Neural cell (in vitro differentiated cells): ENCODE results near the gene OTOF. TPM values are rescaled to one million over a fixed set of nuclear protein-coding genes. Genes with fewer than 3 reads are reported as not detected.

Experiments
- H2AFZ ChIP-seq: fragments of 200-600, 300-800 bp; sonication (generic), shearing (Covaris generic); 2 replicates; pipeline ENCODE4 v1.6.0; 2014; ENCODE audit warnings: low read depth, mild to moderate bottlenecking, antibody characterized with exemption, low read length, moderate library complexity
- H3F3A ChIP-seq: fragments of 200-600 bp; shearing (Covaris generic); 2 replicates; pipeline ENCODE4 v1.6.1; 2016; ENCODE audit warnings: mild to moderate bottlenecking, moderate library complexity, mixed read lengths, antibody characterized with exemption, low read length; ENCODE audit not compliant: insufficient read depth, poor library complexity, severe bottlenecking
- H3K27ac ChIP-seq: fragments of 200-600, 300-800 bp; sonication (generic), shearing (Covaris generic); 2 replicates; pipeline ENCODE4 v1.5.1; 2014; ENCODE audit warnings: mild to moderate bottlenecking, low read length, moderate library complexity
- H3K27me3 ChIP-seq: fragments of 300-800, 200-600 bp; sonication (generic), shearing (Covaris generic); 2 replicates; pipeline ENCODE4 v1.6.0; 2014; ENCODE audit warnings: mild to moderate bottlenecking, low read depth, low read length, moderate library complexity; ENCODE audit not compliant: insufficient read depth
- H3K36me3 ChIP-seq: fragments of 300-800, 200-600 bp; sonication (generic), shearing (Covaris generic); 2 replicates; pipeline ENCODE4 v1.5.1; 2014; ENCODE audit warnings: mild to moderate bottlenecking, antibody characterized with exemption, low read length, moderate library complexity; ENCODE audit not compliant: insufficient read depth
- H3K4me2 ChIP-seq: fragments of 300-800, 200-600 bp; sonication (generic), shearing (Covaris generic); 2 replicates; pipeline ENCODE4 v1.6.0; 2014; ENCODE audit warnings: mild to moderate bottlenecking, low read length
- H3K4me3 ChIP-seq: fragments of 300-800, 200-600 bp; sonication (generic), shearing (Covaris generic); 2 replicates; pipeline ENCODE4 v1.5.1; 2014; ENCODE audit warnings: mild to moderate bottlenecking, low read length, moderate library complexity
- H3K79me2 ChIP-seq: fragments of 200-600 bp; shearing (Covaris generic); replicated peaks from 2 replicates; pipeline ENCODE4 v1.6.0; 2014; ENCODE audit warnings: mild to moderate bottlenecking, low read length, moderate library complexity; ENCODE audit not compliant: insufficient read depth
- H3K9ac ChIP-seq: fragments of 300-800, 200-600 bp; sonication (generic), shearing (Covaris generic); 2 replicates; pipeline ENCODE4 v1.6.1; 2016; ENCODE audit warnings: mild to moderate bottlenecking, low read length, mixed read lengths
- H3K9me2 ChIP-seq: fragments of 200-600 bp; shearing (Covaris generic); 2 replicates; pipeline ENCODE4 v1.6.1; 2016; ENCODE audit warnings: mild to moderate bottlenecking, low read length, mixed read lengths; ENCODE audit not compliant: insufficient read depth
- H3K9me3 ChIP-seq: fragments of 200-600, 300-800 bp; sonication (generic), shearing (Covaris generic); 2 replicates; pipeline ENCODE4 v1.6.1; 2016; ENCODE audit warnings: mild to moderate bottlenecking, mixed run types, low read length, moderate library complexity, mixed read lengths
- H4K20me1 ChIP-seq: fragments of 200-600 bp; shearing (Covaris generic); 2 replicates; pipeline ENCODE4 v1.6.1; 2016; ENCODE audit warnings: mild to moderate bottlenecking, mixed run types; ENCODE audit not compliant: insufficient read depth
- EP300 ChIP-seq: fragments of 450-650 bp; conservative IDR thresholded peaks from 2 replicates; pipeline ENCODE4 v1.6.1; 2014; ENCODE audit warnings: antibody characterized with exemption, mild to moderate bottlenecking, moderate library complexity; ENCODE audit not compliant: poor library complexity, severe bottlenecking
- EZH2 ChIP-seq: fragments of 200-600, 300-800 bp; shearing (Covaris generic), sonication (generic); IDR thresholded peaks from 2 replicates; pipeline ENCODE4 v1.6.1; 2014; ENCODE audit warnings: antibody characterized with exemption, low read length, borderline replicate concordance, mild to moderate bottlenecking; ENCODE audit not compliant: insufficient read depth, poor library complexity, severe bottlenecking
- MXI1 ChIP-seq: fragments of 450-650 bp; conservative IDR thresholded peaks from 2 replicates; pipeline ENCODE4 v1.6.1; 2014; ENCODE audit warnings: antibody characterized with exemption, mild to moderate bottlenecking; ENCODE audit not compliant: poor library complexity, severe bottlenecking
- POLR2AphosphoS5 ChIP-seq: IDR thresholded peaks from 2 replicates; pipeline ENCODE4 v1.6.1; 2012
- RAD21 ChIP-seq: fragments of 450-650 bp; conservative IDR thresholded peaks from 2 replicates; pipeline ENCODE4 v1.6.1; 2014; ENCODE audit warnings: antibody characterized with exemption, mild to moderate bottlenecking, moderate library complexity
- SMC3 ChIP-seq: fragments of 450-650 bp; conservative IDR thresholded peaks from 2 replicates; pipeline ENCODE4 v1.6.1; 2014; ENCODE audit warnings: antibody characterized with exemption, mild to moderate bottlenecking, moderate library complexity; ENCODE audit not compliant: poor library complexity
- TAF1 ChIP-seq: IDR thresholded peaks from 2 replicates; pipeline ENCODE4 v1.6.1; 2012; ENCODE audit warnings: low read depth
- polyA plus RNA-seq: library from polyadenylated mRNA; depleted of rRNA; stranded (reverse); fragments of >200 nt; gene quantifications from 2 replicates; pipeline ENCODE4 v1.2.3, GENCODE V29; 2014
- TF ChIP-seq, protein P1 (sequence below): IDR thresholded peaks from 2 replicates; pipeline ENCODE4 v1.6.1; 2012; ENCODE audit warnings: borderline replicate concordance
- TF ChIP-seq, protein P2 (sequence below): fragments of 450-650 bp; IDR thresholded peaks from 2 replicates; pipeline ENCODE4 v1.5.1; 2014; ENCODE audit warnings: antibody characterized with exemption, mild to moderate bottlenecking, moderate library complexity; ENCODE audit not compliant: poor library complexity, severe bottlenecking

OTOF gene
- polyA plus RNA-seq, 1 donor from 2014 or later, result not detected

DNA sequence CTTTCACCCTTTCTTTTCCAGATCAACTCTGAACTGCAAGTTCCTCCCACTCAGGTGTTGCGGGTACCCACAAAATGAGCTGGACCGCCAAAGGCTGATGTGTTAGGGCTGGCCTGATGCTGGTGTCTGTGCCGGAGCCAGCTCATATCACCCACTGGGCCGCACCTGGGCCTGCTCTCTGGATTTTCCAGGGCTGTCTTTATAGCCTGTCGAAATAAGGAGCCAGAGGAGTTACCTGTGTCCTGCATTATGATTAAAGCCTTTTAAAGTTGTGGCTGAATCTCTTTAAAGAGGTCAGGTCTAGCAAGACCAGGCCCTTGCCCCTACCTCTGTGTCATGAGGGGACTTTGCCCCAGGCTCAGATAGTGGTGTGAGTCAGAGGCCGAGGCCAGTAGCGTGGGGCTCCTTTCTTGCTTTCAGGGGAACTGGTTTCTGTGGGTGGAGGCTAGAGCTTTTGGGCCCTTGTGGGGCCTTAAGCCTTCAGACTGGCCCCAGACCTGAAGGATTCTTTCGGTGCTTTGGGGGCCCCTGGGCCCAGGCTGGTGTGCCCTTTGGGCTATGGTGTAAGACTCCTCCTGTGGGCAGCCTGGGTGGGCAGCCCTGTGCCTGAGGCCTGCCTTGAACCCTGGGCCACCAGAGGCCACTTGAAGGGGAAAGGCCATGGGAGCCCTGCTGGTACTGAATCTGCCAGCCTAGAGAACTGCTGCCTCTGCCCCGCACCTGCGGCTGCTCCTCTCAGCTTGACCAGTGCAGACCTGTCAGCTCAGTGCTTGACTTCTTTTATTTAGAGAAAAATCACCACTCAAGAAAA lies 21.3 kb downstream of the OTOF start:
- Histone ChIP-seq H3K36me3 (no peaks in the 10 kb centered on the region), H4K20me1 (no peaks in the 10 kb centered on the region), H2AFZ (no peak overlapping the region), H3F3A (no peaks in the 10 kb centered on the region), H3K27ac (no peak overlapping the region), H3K4me3 (no peak overlapping the region), H3K4me2 (no peak overlapping the region), H3K9ac (no peak overlapping the region), H3K79me2 (no peaks in the 10 kb centered on the region), H3K9me2 (no peaks in the 10 kb centered on the region), H3K27me3 (no peaks in the 10 kb centered on the region), H3K9me3 (no peaks in the 10 kb centered on the region)
- no peak for TF ChIP-seq RAD21
- TF ChIP-seq EZH2, result no peak
- no peak for TF ChIP-seq SMC3
- TF ChIP-seq POLR2AphosphoS5, result no peak
- TF ChIP-seq, protein P1, sequence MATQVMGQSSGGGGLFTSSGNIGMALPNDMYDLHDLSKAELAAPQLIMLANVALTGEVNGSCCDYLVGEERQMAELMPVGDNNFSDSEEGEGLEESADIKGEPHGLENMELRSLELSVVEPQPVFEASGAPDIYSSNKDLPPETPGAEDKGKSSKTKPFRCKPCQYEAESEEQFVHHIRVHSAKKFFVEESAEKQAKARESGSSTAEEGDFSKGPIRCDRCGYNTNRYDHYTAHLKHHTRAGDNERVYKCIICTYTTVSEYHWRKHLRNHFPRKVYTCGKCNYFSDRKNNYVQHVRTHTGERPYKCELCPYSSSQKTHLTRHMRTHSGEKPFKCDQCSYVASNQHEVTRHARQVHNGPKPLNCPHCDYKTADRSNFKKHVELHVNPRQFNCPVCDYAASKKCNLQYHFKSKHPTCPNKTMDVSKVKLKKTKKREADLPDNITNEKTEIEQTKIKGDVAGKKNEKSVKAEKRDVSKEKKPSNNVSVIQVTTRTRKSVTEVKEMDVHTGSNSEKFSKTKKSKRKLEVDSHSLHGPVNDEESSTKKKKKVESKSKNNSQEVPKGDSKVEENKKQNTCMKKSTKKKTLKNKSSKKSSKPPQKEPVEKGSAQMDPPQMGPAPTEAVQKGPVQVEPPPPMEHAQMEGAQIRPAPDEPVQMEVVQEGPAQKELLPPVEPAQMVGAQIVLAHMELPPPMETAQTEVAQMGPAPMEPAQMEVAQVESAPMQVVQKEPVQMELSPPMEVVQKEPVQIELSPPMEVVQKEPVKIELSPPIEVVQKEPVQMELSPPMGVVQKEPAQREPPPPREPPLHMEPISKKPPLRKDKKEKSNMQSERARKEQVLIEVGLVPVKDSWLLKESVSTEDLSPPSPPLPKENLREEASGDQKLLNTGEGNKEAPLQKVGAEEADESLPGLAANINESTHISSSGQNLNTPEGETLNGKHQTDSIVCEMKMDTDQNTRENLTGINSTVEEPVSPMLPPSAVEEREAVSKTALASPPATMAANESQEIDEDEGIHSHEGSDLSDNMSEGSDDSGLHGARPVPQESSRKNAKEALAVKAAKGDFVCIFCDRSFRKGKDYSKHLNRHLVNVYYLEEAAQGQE, result no peak
- TF ChIP-seq, protein P2, sequence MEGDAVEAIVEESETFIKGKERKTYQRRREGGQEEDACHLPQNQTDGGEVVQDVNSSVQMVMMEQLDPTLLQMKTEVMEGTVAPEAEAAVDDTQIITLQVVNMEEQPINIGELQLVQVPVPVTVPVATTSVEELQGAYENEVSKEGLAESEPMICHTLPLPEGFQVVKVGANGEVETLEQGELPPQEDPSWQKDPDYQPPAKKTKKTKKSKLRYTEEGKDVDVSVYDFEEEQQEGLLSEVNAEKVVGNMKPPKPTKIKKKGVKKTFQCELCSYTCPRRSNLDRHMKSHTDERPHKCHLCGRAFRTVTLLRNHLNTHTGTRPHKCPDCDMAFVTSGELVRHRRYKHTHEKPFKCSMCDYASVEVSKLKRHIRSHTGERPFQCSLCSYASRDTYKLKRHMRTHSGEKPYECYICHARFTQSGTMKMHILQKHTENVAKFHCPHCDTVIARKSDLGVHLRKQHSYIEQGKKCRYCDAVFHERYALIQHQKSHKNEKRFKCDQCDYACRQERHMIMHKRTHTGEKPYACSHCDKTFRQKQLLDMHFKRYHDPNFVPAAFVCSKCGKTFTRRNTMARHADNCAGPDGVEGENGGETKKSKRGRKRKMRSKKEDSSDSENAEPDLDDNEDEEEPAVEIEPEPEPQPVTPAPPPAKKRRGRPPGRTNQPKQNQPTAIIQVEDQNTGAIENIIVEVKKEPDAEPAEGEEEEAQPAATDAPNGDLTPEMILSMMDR, result no peak
- TF ChIP-seq TAF1, result no peak

GRCh38 chr2:26455670-26456439 lies 22.1 kb downstream of the OTOF start:
- Histone ChIP-seq H3K4me3 (no peak overlapping the region), H3K36me3 (no peaks in the 10 kb centered on the region), H3K4me2 (no peak overlapping the region), H2AFZ (no peak overlapping the region), H3F3A (no peaks in the 10 kb centered on the region), H3K9me2 (no peaks in the 10 kb centered on the region), H4K20me1 (no peaks in the 10 kb centered on the region), H3K27ac (no peak overlapping the region), H3K79me2 (no peaks in the 10 kb centered on the region), H3K27me3 (no peaks in the 10 kb centered on the region), H3K9me3 (no peaks in the 10 kb centered on the region), H3K9ac (no peak overlapping the region)
- no peak for TF ChIP-seq RAD21
- TF ChIP-seq POLR2AphosphoS5, result no peak
- TF ChIP-seq TAF1, result no peak
- no peak for TF ChIP-seq MXI1
- TF ChIP-seq, protein P1, result no peak
- no peak for TF ChIP-seq EP300
- TF ChIP-seq, protein P2, result no peak
- TF ChIP-seq SMC3, result no peak
- TF ChIP-seq EZH2, result no peak
